GM19240 (cell line): Measurements from ENCODE around the gene ABHD12.

Experiments
- DNase-seq: peaks from one replicate; pipeline ENCODE4 v3.0.0; 2011; ENCODE audit warnings: low spot score; ENCODE audit not compliant: insufficient read length

The ABHD12 gene

GRCh38 chr20:25382704-25383370 lies 7.8 kb downstream of the ABHD12 start:
- no peak for DNase-seq

DNA sequence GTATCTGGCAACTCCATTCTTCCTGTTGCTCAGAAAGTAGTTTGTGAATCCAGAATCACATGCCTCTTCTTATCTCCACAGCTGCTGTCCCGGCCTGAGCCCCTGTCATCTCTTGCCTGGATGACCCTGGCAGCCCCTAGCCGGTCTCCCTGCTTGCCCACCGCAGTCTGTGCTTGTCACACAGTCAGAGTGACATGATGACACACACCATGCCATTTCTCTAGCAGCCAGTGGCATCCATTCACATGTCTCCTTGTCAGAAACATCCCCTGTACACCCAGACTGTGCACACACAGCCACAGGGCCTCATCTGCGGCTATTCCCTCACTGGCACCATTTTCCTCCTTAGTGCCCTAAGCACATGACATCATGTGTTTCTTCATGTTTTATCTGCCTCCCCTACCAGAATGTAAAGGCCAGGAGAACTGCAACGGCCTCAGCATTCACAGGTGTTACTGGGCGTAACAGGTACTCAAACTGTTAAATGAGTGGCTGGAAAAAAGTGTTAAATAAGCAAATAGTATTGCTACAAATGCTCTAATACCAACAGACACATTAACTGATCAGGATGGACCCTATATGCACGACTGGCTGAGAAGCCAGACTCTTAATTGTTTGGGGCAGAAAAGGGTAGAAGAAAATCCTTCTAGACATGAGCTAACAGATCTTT lies 9.6 kb downstream of the ABHD12 start:
- no peak for DNase-seq

DNA sequence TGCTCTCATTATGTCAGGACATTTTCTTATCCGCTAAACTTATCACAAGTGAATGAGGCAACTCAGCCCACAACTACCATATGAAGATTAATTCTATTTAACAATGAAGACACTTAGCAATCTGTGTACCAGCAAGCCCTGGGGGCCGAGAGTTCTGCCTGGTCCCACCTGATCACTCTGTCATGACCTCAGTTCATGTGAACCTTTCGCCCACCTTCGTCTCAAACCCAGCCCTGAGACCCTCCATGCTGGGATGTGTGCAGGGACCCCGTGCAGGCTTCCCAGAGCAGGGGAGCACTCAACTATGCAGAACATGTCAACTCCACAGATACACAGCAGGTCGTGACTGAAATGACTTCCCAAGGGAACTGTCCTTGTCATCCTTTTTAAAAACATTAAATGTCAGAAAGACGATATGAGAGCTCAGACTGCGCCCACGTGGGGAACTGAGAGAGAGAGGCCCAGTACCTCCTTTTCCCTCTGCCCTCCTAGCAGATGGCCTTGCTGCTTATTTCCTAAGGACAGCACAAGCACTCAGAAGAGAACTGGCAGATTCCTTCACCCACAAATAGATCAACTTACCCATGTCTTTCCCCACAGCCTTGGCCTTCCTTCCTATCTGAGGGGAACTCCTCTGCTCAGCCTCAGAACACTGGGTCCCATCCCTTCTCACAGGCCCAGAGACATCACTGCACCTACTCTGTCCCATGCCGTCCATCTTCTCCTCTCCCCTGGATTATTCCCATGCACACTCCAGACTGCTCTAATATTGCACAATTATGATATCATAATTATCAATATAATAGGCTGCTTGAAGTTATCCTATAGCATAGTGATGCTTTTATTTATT lies 11.5 kb downstream of the ABHD12 start:
- no peak for DNase-seq

- DNase-seq: no peak
Observed at GRCh38 chr20:25378189-25378883, 12.3 kb downstream of the ABHD12 start.

DNA sequence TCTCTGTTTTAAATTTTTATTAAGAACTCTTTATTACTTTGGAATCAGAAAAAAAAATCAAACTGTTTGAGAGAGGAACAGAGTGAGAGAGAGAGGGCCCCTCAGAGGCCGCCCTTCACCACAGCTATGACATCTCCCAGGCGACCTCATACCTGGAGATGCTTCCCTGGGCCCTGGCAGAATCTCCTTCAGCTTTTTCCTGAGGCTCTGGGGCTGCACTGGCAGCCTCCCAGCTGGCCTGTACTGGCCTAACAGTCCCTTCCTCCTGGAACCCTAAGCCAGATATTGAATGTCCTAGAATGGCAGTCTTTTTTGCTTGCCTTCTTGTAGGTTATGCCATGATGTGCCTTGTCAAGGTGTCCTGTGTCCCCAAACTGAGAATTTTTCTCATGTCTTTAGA lies 13.7 kb downstream of the ABHD12 start:
- DNase-seq: no peak

DNA sequence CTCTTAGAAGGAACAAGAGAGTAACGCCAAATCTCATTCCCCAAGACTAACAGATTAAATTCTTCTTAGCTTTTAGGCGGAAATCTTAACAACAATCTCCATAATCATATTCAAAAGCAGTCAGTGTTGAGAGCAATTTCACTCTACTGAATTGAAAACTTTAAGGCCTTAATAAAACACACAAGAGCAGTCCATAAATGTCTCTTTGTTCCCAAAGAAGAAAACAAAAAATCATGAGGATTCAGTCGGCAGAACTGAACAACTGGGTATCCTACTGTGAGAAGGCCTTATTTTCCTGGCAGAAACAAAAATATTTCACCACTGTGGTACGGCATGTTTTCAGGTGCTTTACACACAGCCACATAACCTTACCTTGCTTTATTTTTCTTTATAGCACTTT lies 14.4 kb downstream of the ABHD12 start:
- DNase-seq: no peak

DNA sequence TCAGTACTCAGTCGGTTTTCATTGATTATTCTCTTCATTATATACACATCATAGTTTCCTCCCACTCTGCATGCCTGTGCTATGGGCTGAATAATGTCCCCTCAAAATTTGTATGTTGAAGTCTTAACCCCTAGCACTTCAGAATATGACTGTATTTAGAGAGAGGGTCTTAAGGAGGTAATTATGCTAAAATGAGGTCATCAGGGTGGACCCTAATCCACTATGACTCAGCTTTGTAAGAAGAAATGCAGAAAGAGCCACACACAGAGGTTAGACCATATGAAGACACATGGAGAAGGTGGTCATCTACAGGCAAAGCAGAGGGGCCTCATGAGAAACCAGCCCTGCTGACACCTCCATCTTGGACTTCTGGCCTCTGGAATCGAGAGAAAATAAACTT lies 15.8 kb downstream of the ABHD12 start:
- no peak for DNase-seq

GRCh38 chr20:25372584-25373336 lies 17.9 kb downstream of the ABHD12 start:
- DNase-seq: no peak

- DNase-seq: no peak
Observed at GRCh38 chr20:25369971-25370370, 20.7 kb downstream of the ABHD12 start.

DNA sequence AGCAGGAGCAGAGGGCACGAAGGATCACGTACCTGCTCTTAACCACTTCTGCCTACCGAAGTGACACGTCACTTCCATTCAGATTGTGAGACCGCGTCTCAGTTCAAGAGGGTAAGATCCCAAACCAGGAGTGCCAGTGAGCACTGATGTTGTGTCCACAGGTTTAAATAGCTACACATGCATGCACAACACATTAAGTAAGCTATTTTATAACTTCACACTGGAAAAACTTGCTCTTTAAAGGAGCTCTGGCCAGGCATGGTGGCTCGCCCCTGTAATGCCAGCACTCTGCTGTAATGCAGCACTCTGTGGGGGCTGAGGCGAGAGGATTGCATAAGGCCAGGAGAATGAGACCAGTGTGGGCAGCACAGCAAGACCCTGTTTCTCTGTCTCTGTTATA lies 21.1 kb downstream of the ABHD12 start:
- no peak for DNase-seq

GRCh38 chr20:25368976-25369375 lies 21.7 kb downstream of the ABHD12 start:
- no peak for DNase-seq

GRCh38 chr20:25368526-25368925 lies 22.1 kb downstream of the ABHD12 start:
- no peak for DNase-seq

DNA sequence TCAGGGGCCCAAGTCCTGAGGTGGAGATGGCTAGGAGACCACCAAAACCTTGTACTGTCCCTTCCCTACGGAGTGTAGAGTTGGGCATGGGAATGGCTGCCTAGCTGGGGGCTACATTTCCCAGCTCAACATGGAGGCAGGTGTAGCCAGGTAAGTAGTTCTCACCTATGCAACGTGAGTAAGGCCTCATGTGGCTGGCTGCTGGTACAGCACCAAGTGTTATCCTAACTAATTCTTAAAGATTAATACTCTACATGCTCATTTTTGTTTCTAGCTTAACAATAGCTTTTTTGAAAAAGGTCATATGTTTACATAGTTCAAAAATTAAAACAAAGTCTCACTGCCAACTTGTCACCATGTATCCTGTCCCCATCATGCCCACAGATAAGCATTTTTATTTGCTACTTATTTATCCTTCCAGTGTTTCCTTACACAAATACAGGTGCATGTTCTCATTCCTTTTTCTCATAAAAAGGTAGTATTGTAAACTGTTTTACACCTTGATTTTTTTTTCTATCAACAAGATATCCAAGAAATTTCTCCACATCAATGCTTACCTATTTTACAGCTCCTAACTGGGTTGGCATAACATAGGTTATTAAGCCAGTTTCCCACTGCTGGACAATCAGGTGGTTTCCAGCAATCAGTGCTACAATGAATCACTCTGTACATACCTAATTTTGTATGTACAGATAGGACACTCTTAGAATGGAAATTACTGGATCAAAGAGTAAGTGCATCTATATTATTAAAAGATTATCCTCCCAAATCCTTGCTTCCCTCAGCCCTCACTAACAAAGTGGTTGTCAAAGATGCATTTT lies 25.5 kb downstream of the ABHD12 start:
- no peak for DNase-seq

- DNase-seq: no peak
Observed at GRCh38 chr20:25364180-25364788, 26.4 kb downstream of the ABHD12 start.

DNA sequence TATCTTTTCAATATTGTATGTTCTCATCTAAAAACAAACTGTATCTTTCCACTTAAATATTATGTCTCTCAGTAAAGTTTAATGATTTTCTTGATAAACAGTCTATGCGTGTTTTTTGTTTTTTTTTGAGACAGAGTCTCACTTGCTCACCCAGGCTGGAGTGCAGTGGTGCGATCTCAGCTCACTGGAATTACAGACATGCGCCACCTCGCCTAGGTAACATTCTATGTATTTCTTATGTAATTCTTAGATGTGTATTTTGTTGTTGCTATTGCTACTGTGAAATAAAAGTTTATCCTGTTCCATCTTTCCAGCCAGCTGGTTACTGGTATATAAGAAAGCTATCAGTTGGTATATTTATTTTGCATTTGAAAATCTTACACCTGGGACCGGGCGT lies 29.4 kb downstream of the ABHD12 start:
- DNase-seq: no peak

- DNase-seq: no peak
Observed at GRCh38 chr20:25360631-25361286, 29.9 kb downstream of the ABHD12 start.

GRCh38 chr20:25356271-25356933 lies 34.2 kb downstream of the ABHD12 start:
- DNase-seq: no peak

- DNase-seq: no peak
Observed at GRCh38 chr20:25355866-25356265, 34.8 kb downstream of the ABHD12 start.
